Right lobe of liver (tissue), 4 donors: ENCODE measurements around the gene PHF14.
"Not testable (repeated sequence)": the region's sequence is repeated elsewhere in the genome, so short reads cannot be mapped to it uniquely, and the experiment has no call there.

Source experiments
- CTCF ChIP-seq, 4 donors: fragments of 200-600 bp in 3 of 4; fragments of 450-650 bp in 1 of 4; IDR thresholded peaks; one replicate each; pipeline versions ENCODE4 v1.5.1 to v1.8.0; 2016 to 2022; ENCODE audit warnings: antibody characterized with exemption in 4 of 4, mild to moderate bottlenecking in 2 of 4
- POLR2A ChIP-seq: fragments of 450-650 bp; IDR thresholded peaks from one replicate; pipeline ENCODE4 v1.6.1; 2017; ENCODE audit warnings: antibody characterized with exemption, mild to moderate bottlenecking
- donor health status: DM: no; HTN: no; CAD: no.
- donor health status: DM: no; HTN: no; CAD: no.
- donor health status: DM: no; HTN: yes; CAD: no.

DNA sequence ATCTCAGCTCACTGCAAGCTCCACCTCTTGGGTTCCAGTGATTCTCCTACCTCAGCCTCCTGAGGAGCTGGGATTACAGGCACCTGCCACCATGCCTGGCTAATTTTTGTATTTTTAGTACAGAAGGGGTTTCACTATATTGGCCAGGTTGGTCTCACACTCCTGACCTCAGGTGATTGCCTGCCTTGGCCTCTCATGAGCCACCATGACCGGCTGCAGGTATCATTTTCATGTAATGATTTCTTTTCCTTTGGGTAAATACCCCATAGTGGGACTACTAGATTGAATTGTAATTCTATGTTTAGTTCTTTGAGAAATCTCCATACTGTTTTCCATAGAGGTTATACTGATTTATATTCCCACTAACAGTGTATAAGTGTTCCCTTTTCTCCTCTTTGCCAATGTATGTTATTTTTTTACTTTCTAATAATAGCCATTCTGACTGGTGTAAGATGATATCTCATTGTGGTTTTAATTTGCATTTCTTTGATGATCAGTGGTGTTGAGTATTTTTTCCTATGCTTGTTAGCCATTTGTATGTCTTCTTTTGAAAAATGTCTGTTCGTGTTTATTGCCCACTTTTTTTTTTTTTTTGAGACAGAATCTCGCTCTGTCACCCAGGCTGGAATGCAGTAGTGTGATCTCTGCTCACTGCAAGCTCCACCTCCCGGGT, 20.5 kb upstream of the PHF14 start:
- TF ChIP-seq POLR2A; CTCF (IDR thresholded peaks at IDR 0.05): not testable (repeated sequence)
